Heart left ventricle (tissue), 13 donors: Measurements from ENCODE around the gene ZBTB20.

Source experiments
- CTCF ChIP-seq, 12 donors: fragments of 200-600 bp; sonication (generic) in 4 of 12; IDR thresholded peaks; one replicate each; pipeline versions ENCODE4 v1.5.0 to v1.8.0; 2018 to 2022; ENCODE audit warnings: antibody characterized with exemption in 12 of 12, mild to moderate bottlenecking in 5 of 12
- POLR2A ChIP-seq, 2 donors: fragments of 450-650 bp; IDR thresholded peaks; one replicate each; pipeline ENCODE4 v1.6.1; 2017; ENCODE audit warnings: antibody characterized with exemption in 2 of 2, mild to moderate bottlenecking in 2 of 2, moderate library complexity in 2 of 2
- donor health status: ischemic (EF 13 %, LVEDD 7.1; RV severe dilation, severe dysfunction).
- donor health status: DM: no; HTN: yes; CAD: no.
- donor health status: DM: no; HTN: no; CAD: no.
- donor health status: ischemic (EF 25% LVEDD 6.9; RV normal size, moderate dysfunction).
- donor health status: ischemic (EF 25% LVEDD 5.7; RV mildly dilated, moderate dysfunction).
- donor health status: ischemic (EF 35%, LVEDD 5.7; RV mildly dilated, moderate dysfunction).
- donor health status: nonischemic (EF 11% LVEDD 7.7; RV severe dilation, severe dysfunction).
- donor health status: DM: yes; HTN: yes; CAD: no.
- donor health status: PGD.
- donor health status: ischemic (EF 29% LVEDD 5.4; RV normal size, mild dysfunction).
- donor health status: nonischemic (EF 23%, LVEDD 6.1; RV moderate dilation, normal function).

- TF ChIP-seq CTCF (IDR thresholded peaks at IDR 0.05) (no peak), POLR2A (IDR thresholded peaks at IDR 0.05) (no peak)
Measured at GRCh38 chr3:114896978-114897377, 250.1 kb downstream of the ZBTB20 start.
